HCT116 (cell line): Measurements from ENCODE around the gene PHPT1. TPM values are rescaled to one million over a fixed set of nuclear protein-coding genes. Genes with fewer than 3 reads are reported as not detected.

Experiments used
- ATAC-seq: fragments of 200-7000 bp; cut with Tn5 transposase; 2 replicates; pipeline ENCODE4 v1.9.1; 2020; ENCODE audit warnings: mild to moderate bottlenecking, moderate library complexity
- BruUV-seq: library from RNA; stranded (reverse); fragments of 400-500 nt; replicated peaks from 2 replicates; lab custom pipeline; 2021; lab: Mats Ljungman, UMichigan
- CTCF ChIA-PET: fragments of 300-600 bp; sonication (Branson Sonifier 250); formaldehyde crosslinking; loops from one replicate; lab custom pipeline; 2021; ENCODE audit warnings: antibody characterized with exemption; lab: Charles Lee
- POLR2A ChIA-PET: fragments of 300-600, 350-600 bp; sonication (Branson Sonifier 250); formaldehyde crosslinking; loops from one replicate; lab custom pipeline; 2021; ENCODE audit warnings: antibody characterized with exemption; lab: Charles Lee
- RAD21 ChIA-PET, 2 experiments: fragments of 300-600 bp; sonication (Branson Sonifier 250); formaldehyde crosslinking; loops; one replicate each; lab custom pipeline; 2023; ENCODE audit warnings: low total read pairs in 2 of 2; ENCODE audit not compliant: uncharacterized antibody in 2 of 2, unreplicated experiment in 2 of 2, low non-redundant PET in 1 of 2; lab: Charles Lee
- DNase-seq: peaks from one replicate; pipeline ENCODE4 v3.0.0-alpha.2; 2010; ENCODE audit warnings: low read depth, low spot score
- H2AFZ ChIP-seq: fragments of 200-600 bp; shearing (Covaris generic), sonication (generic); 2 replicates; pipeline ENCODE4 v1.6.1; 2017; ENCODE audit warnings: low read depth, mixed run types, mixed read lengths, antibody characterized with exemption, low read length; ENCODE audit not compliant: poor library complexity, severe bottlenecking
- H3K27ac ChIP-seq: 2 replicates; pipeline ENCODE4 v1.5.1; 2012; ENCODE audit warnings: low read depth, low read length
- H3K27me3 ChIP-seq: fragments of 200-600 bp; sonication (generic); 2 replicates; pipeline ENCODE4 v1.6.1; 2016; ENCODE audit warnings: mixed run types, low read length, mixed read lengths; ENCODE audit not compliant: insufficient read depth
- H3K36me3 ChIP-seq, 2 experiments: fragments of 200-500 bp in 1 of 2; fragments of 200-600 bp in 1 of 2; sonication (Bioruptor generic) in 1 of 2; sonication (generic) in 1 of 2; 2 replicates each; pipeline versions ENCODE4 v1.5.1 to v1.6.1; 2014 to 2016; ENCODE audit warnings: low read length in 2 of 2, inconsistent platforms in 1 of 2, mixed read lengths in 1 of 2, mixed run types in 1 of 2; ENCODE audit not compliant: insufficient read depth in 2 of 2, control insufficient read depth in 1 of 2
- H3K4me1 ChIP-seq, 2 experiments: fragments of 200-600 bp in 1 of 2; sonication (generic) in 1 of 2; 2 replicates each; pipeline versions ENCODE4 v1.5.1 to v1.6.1; 2012 to 2017; ENCODE audit warnings: low read length in 2 of 2, inconsistent platforms in 1 of 2, mild to moderate bottlenecking in 1 of 2, mixed read lengths in 1 of 2, mixed run types in 1 of 2, moderate library complexity in 1 of 2; ENCODE audit not compliant: insufficient read depth in 2 of 2, control insufficient read depth in 1 of 2
- H3K4me2 ChIP-seq: fragments of 200-600 bp; sonication (generic); 2 replicates; pipeline ENCODE4 v1.6.1; 2017; ENCODE audit warnings: mixed run types, low read length, mixed read lengths
- H3K4me3 ChIP-seq, 2 experiments: fragments of 200-600 bp in 1 of 2; sonication (generic) in 1 of 2; replicated peaks in 1 of 2; 2 replicates each; pipeline ENCODE4 v1.5.1; 2011 to 2016; ENCODE audit warnings: low read length in 2 of 2, control low read depth in 1 of 2, low read depth in 1 of 2, mild to moderate bottlenecking in 1 of 2, mixed read lengths in 1 of 2, mixed run types in 1 of 2
- H3K79me2 ChIP-seq: fragments of 200-600 bp; sonication (generic); 2 replicates; pipeline ENCODE4 v1.6.1; 2017; ENCODE audit warnings: mild to moderate bottlenecking, mixed run types, low read length, moderate library complexity, mixed read lengths; ENCODE audit not compliant: insufficient read depth
- H3K9ac ChIP-seq: fragments of 200-600 bp; sonication (generic); 2 replicates; pipeline ENCODE4 v1.6.1; 2016; ENCODE audit warnings: low read length, mixed read lengths
- H3K9me2 ChIP-seq: fragments of 200-600 bp; sonication (generic), shearing (Covaris generic); 2 replicates; pipeline ENCODE4 v1.6.1; 2017; ENCODE audit warnings: mixed run types, mild to moderate bottlenecking, moderate library complexity; ENCODE audit not compliant: insufficient read depth
- H3K9me3 ChIP-seq, 2 experiments: fragments of 200-500 bp in 1 of 2; fragments of 200-600 bp in 1 of 2; sonication (Bioruptor generic) in 1 of 2; sonication (generic) in 1 of 2; 2 replicates each; pipeline ENCODE4 v1.6.1; 2014 to 2017; ENCODE audit warnings: low read length in 2 of 2, mixed read lengths in 2 of 2, inconsistent platforms in 1 of 2, low read depth in 1 of 2, mild to moderate bottlenecking in 1 of 2, mixed run types in 1 of 2, moderate library complexity in 1 of 2; ENCODE audit not compliant: control insufficient read depth in 1 of 2, insufficient read depth in 1 of 2
- H4K20me1 ChIP-seq: fragments of 200-600 bp; sonication (generic), shearing (Covaris generic); 2 replicates; pipeline ENCODE4 v1.6.1; 2017; ENCODE audit warnings: mixed run types, mild to moderate bottlenecking, moderate library complexity; ENCODE audit not compliant: insufficient read depth
- EZH2 ChIP-seq: fragments of 200-600 bp; sonication (generic); IDR thresholded peaks from 2 replicates; pipeline ENCODE4 v1.6.1; 2017; ENCODE audit warnings: antibody characterized with exemption, mixed run types
- JUND ChIP-seq: IDR thresholded peaks from 2 replicates; pipeline ENCODE4 v1.6.1; 2012
- MAX ChIP-seq: IDR thresholded peaks from 2 replicates; pipeline ENCODE4 v1.6.1; 2012
- REST ChIP-seq: IDR thresholded peaks from 2 replicates; pipeline ENCODE4 v1.6.1; 2012; ENCODE audit warnings: low read depth
- SP1 ChIP-seq: IDR thresholded peaks from 2 replicates; pipeline ENCODE4 v1.6.1; 2012; ENCODE audit warnings: low read depth
- ZBTB33 ChIP-seq: IDR thresholded peaks from 2 replicates; pipeline ENCODE4 v1.6.1; 2011; ENCODE audit warnings: mild to moderate bottlenecking, low read length, moderate library complexity; ENCODE audit not compliant: insufficient replicate concordance; ENCODE audit errors: extremely low read depth
- ZFX ChIP-seq: fragments of 450-650 bp; IDR thresholded peaks from 2 replicates; pipeline ENCODE4 v1.6.1; 2017
- intact Hi-C: fragments of 100-400 bp; cut with micrococcal nuclease; formaldehyde crosslinking; loops from 2 replicates; pipeline ENCODE4 v1.10.0; 2022
- total RNA-seq: library from RNA; stranded (reverse); gene quantifications from one replicate; pipeline ENCODE4 v1.2.1, GENCODE V29; 2021; ENCODE audit not compliant: unreplicated experiment

The PHPT1 gene
- total RNA-seq, 1 experiment from 2014 or later = 148 TPM

- TF ChIP-seq REST (no peak), SP1 (no peak), JUND (no peak), MAX (no peak), ZFX (no peak)
Measured at GRCh38 chr9:136875155-136875554, 25.9 kb downstream of the PHPT1 start (continued).

- no peaks in the 10 kb centered on the region for H3K79me2 ChIP-seq
- no peaks in the 10 kb centered on the region for H4K20me1 ChIP-seq
- BruUV-seq = no TSS peak
- H3K4me1 ChIP-seq = peaks cover 1 to 2% of the 10 kb centered on the region in 2 experiments; a peak in 1 of 4 replicates
- H3K36me3 ChIP-seq = no peaks in the 10 kb centered on the region
- ChIA-PET RAD21 (no interaction called here), CTCF (no interaction called here), POLR2A (no interaction called here)
- H2AFZ ChIP-seq = no peak overlapping the region
- no peaks in the 10 kb centered on the region; a peak in 1 of 4 replicates for H3K9me3 ChIP-seq
- no peak overlapping the region for H3K4me2 ChIP-seq
- H3K9ac ChIP-seq = no peak overlapping the region
- intact Hi-C loops = no loop called here
- no peaks in the 10 kb centered on the region for H3K27me3 ChIP-seq
- no peak for TF ChIP-seq ZBTB33
- no peak for TF ChIP-seq EZH2
- ATAC-seq (no peak), DNase-seq (no peak)
- H3K27ac ChIP-seq = no peak overlapping the region
- H3K9me2 ChIP-seq = no peaks in the 10 kb centered on the region
- no peak overlapping the region for H3K4me3 ChIP-seq
Measured at GRCh38 chr9:136876476-136876875, 27.3 kb downstream of the PHPT1 start.
